CD4-positive, CD25-positive, alpha-beta regulatory T cell (primary cell): ENCODE measurements around the gene CA5B. TPM values are rescaled to one million over a fixed set of nuclear protein-coding genes. Genes with fewer than 3 reads are reported as not detected.
A peak's percentile ranks its signal among the peaks of the same experiment; 100 is the strongest.
"Not testable (repeated sequence)": the region's sequence is repeated elsewhere in the genome, so short reads cannot be mapped to it uniquely, and the experiment has no call there.

ENCODE experiments used
- ATAC-seq, 2 donors: fragments of 150-1000 bp; cut with Tn5 transposase; one replicate each; pipeline ENCODE4 v1.10.0; 2021; ENCODE audit warnings: low read depth in 2 of 2, moderate number of reproducible peaks in 2 of 2, moderate library complexity in 1 of 2
- DNase-seq, 3 donors: peaks; one replicate each; pipeline versions ENCODE4 v3.0.0 to v3.0.0-alpha.2; 2012 to 2022; ENCODE audit warnings: mixed read lengths in 1 of 3
- H3K27ac ChIP-seq: one replicate; pipeline ENCODE4 v1.7.0; 2013; ENCODE audit warnings: mild to moderate bottlenecking, low read length; ENCODE audit not compliant: insufficient read depth, poor library complexity, severe bottlenecking
- H3K27me3 ChIP-seq: one replicate; pipeline ENCODE4 v1.7.0; 2013; ENCODE audit warnings: low read length; ENCODE audit not compliant: control insufficient read depth, insufficient read depth
- H3K36me3 ChIP-seq: one replicate; pipeline ENCODE4 v1.7.0; 2013; ENCODE audit warnings: mild to moderate bottlenecking, low read length, moderate library complexity; ENCODE audit not compliant: control insufficient read depth, insufficient read depth
- H3K4me1 ChIP-seq: 2 replicates; pipeline ENCODE4 v1.7.0; 2013; ENCODE audit warnings: mild to moderate bottlenecking, low read length; ENCODE audit not compliant: insufficient read depth, control insufficient read depth, poor library complexity, severe bottlenecking
- H3K4me3 ChIP-seq: one replicate; pipeline ENCODE4 v1.7.0; 2013; ENCODE audit warnings: low read depth, mild to moderate bottlenecking, low read length, moderate library complexity
- H3K9me3 ChIP-seq, 2 experiments: 1 replicate in 1 of 2; 2 replicates in 1 of 2; pipeline ENCODE4 v1.7.0; 2013; ENCODE audit warnings: low read length in 2 of 2, mild to moderate bottlenecking in 1 of 2, moderate library complexity in 1 of 2; ENCODE audit not compliant: control insufficient read depth in 2 of 2
- H3K27ac Mint-ChIP-seq, 3 donors: one replicate each; pipeline ENCODE4 v1.8.0; 2020 to 2022; ENCODE audit warnings: mild to moderate bottlenecking in 3 of 3, mixed read lengths in 3 of 3, moderate library complexity in 2 of 3
- H3K27me3 Mint-ChIP-seq: one replicate; pipeline ENCODE4 v1.8.0; 2022; ENCODE audit warnings: mild to moderate bottlenecking, mixed read lengths
- H3K36me3 Mint-ChIP-seq: one replicate; pipeline ENCODE4 v1.8.0; 2020; ENCODE audit warnings: mixed read lengths
- H3K4me1 Mint-ChIP-seq, 4 donors: one replicate each; pipeline ENCODE4 v1.8.0; 2020 to 2022; ENCODE audit warnings: mixed read lengths in 4 of 4, mild to moderate bottlenecking in 1 of 4
- H3K4me3 Mint-ChIP-seq, 4 donors: one replicate each; pipeline ENCODE4 v1.8.0; 2020 to 2022; ENCODE audit warnings: mild to moderate bottlenecking in 4 of 4, mixed read lengths in 4 of 4, moderate library complexity in 3 of 4
- H3K9me3 Mint-ChIP-seq, 7 donors: one replicate each; pipeline ENCODE4 v1.8.0; 2020 to 2022; ENCODE audit warnings: mixed read lengths in 7 of 7, mild to moderate bottlenecking in 3 of 7, moderate library complexity in 2 of 7
- polyA plus RNA-seq, 4 donors: library from polyadenylated mRNA; unstranded; fragments of 300-500 nt; fragmentation: Illumina TruSeq; gene quantifications; one replicate each; pipeline ENCODE4 v1.2.3, GENCODE V29; 2021
- total RNA-seq: library from RNA; stranded (reverse); gene quantifications from one replicate; pipeline ENCODE4 v1.2.3, GENCODE V29; 2022

The CA5B gene
- total and polyA plus RNA-seq, 5 donors from 2014 or later = 34.9 to 74.3 (median 52.5) TPM

- H3K4me1 ChIP-seq = no peaks in the 10 kb centered on the region
- H3K9me3 ChIP-seq = no peaks in the 10 kb centered on the region
- Mint-ChIP-seq H3K4me1 (peaks cover 0 to 5% (median 0%) of the 10 kb centered on the region in 4 donors), H3K27ac (peak overlapping the region in 1 of 3 donors; percentile 50), H3K9me3 (no peaks in the 10 kb centered on the region), H3K27me3 (no peaks in the 10 kb centered on the region), H3K36me3 (peaks cover 17% of the 10 kb centered on the region), H3K4me3 (no peak overlapping the region)
- DNase-seq (no peak), ATAC-seq (no peak)
- no peak overlapping the region for H3K4me3 ChIP-seq
- no peaks in the 10 kb centered on the region for H3K36me3 ChIP-seq
- no peak overlapping the region for H3K27ac ChIP-seq
- H3K27me3 ChIP-seq = no peaks in the 10 kb centered on the region
These were observed 19.6 kb upstream of the CA5B start for GRCh38 chrX:15718283-15718970.

- Mint-ChIP-seq H3K27ac (no peak overlapping the region), H3K36me3 (peaks cover 12% of the 10 kb centered on the region), H3K4me3 (no peak overlapping the region), H3K4me1 (peaks cover 0 to 5% (median 0%) of the 10 kb centered on the region in 4 donors), H3K9me3 (no peaks in the 10 kb centered on the region), H3K27me3 (no peaks in the 10 kb centered on the region)
- Histone ChIP-seq H3K9me3 (no peaks in the 10 kb centered on the region), H3K27me3 (no peaks in the 10 kb centered on the region), H3K4me1 (no peaks in the 10 kb centered on the region), H3K36me3 (no peaks in the 10 kb centered on the region), H3K4me3 (no peak overlapping the region), H3K27ac (no peak overlapping the region)
- no peak for DNase-seq
- ATAC-seq = no peak
These were observed 18.6 kb upstream of the CA5B start for GRCh38 chrX:15719324-15719968.

- Histone ChIP-seq H3K4me3 (no peak overlapping the region), H3K27ac (no peak overlapping the region), H3K36me3 (no peaks in the 10 kb centered on the region), H3K9me3 (no peaks in the 10 kb centered on the region), H3K4me1 (no peaks in the 10 kb centered on the region), H3K27me3 (no peaks in the 10 kb centered on the region)
- Mint-ChIP-seq H3K27ac (no peak overlapping the region), H3K9me3 (no peaks in the 10 kb centered on the region), H3K4me1 (peaks cover 0 to 5% (median 0%) of the 10 kb centered on the region in 4 donors), H3K36me3 (peaks cover 4% of the 10 kb centered on the region), H3K4me3 (no peak overlapping the region), H3K27me3 (no peaks in the 10 kb centered on the region)
- ATAC-seq (no peak), DNase-seq (no peak)
These were observed 16.2 kb upstream of the CA5B start for GRCh38 chrX:15721911-15722310.

GRCh38 chrX:15723887-15724517 lies 14.1 kb upstream of the CA5B start:
- no peak overlapping the region for H3K4me3 ChIP-seq
- H3K4me3 Mint-ChIP-seq = no peak overlapping the region
- H3K27ac ChIP-seq = no peak overlapping the region
- H3K36me3 ChIP-seq = no peaks in the 10 kb centered on the region
- DNase-seq (no peak), ATAC-seq (no peak)
- H3K9me3 Mint-ChIP-seq = no peaks in the 10 kb centered on the region
- no peaks in the 10 kb centered on the region for H3K9me3 ChIP-seq
- no peaks in the 10 kb centered on the region for H3K27me3 ChIP-seq
- peaks cover 8% of the 10 kb centered on the region for H3K36me3 Mint-ChIP-seq
- peaks cover 0 to 5% (median 0%) of the 10 kb centered on the region in 4 donors for H3K4me1 Mint-ChIP-seq
- H3K4me1 ChIP-seq = no peaks in the 10 kb centered on the region
- no peak overlapping the region for H3K27ac Mint-ChIP-seq
- no peaks in the 10 kb centered on the region for H3K27me3 Mint-ChIP-seq

- H3K9me3 Mint-ChIP-seq = no peaks in the 10 kb centered on the region
- no peak for ATAC-seq
- no peak for DNase-seq
- peaks cover 0 to 5% (median 0%) of the 10 kb centered on the region in 4 donors for H3K4me1 Mint-ChIP-seq
- H3K27me3 Mint-ChIP-seq = no peaks in the 10 kb centered on the region
- Histone ChIP-seq H3K36me3 (no peaks in the 10 kb centered on the region), H3K27me3 (no peaks in the 10 kb centered on the region), H3K4me1 (no peaks in the 10 kb centered on the region), H3K27ac (no peak overlapping the region), H3K4me3 (no peak overlapping the region), H3K9me3 (no peaks in the 10 kb centered on the region)
- no peak overlapping the region for H3K27ac Mint-ChIP-seq
- H3K4me3 Mint-ChIP-seq = no peak overlapping the region
- H3K36me3 Mint-ChIP-seq = peaks cover 8% of the 10 kb centered on the region
These were observed 13.2 kb upstream of the CA5B start for GRCh38 chrX:15724911-15725310.

GRCh38 chrX:15731368-15731767 lies 6.7 kb upstream of the CA5B start:
- H3K27ac ChIP-seq, H3K27me3 ChIP-seq, H3K9me3 ChIP-seq, H3K27me3 Mint-ChIP-seq, ATAC-seq, H3K4me3 Mint-ChIP-seq, H3K9me3 Mint-ChIP-seq, DNase-seq, H3K36me3 ChIP-seq, H3K27ac Mint-ChIP-seq, H3K4me3 ChIP-seq, H3K4me1 ChIP-seq, H3K4me1 Mint-ChIP-seq: not testable (repeated sequence)
- peaks cover 26% of the 10 kb centered on the region for H3K36me3 Mint-ChIP-seq

GRCh38 chrX:15737190-15737958 lies 696 bp upstream of the CA5B start:
- Mint-ChIP-seq H3K27ac (peak overlapping the region; percentile 92 to 94 (median 92)), H3K36me3 (peaks cover 21% of the 10 kb centered on the region), H3K4me3 (peak overlapping the region; percentile 92 to 97 (median 96)), H3K4me1 (peaks cover 26 to 49% (median 31%) of the 10 kb centered on the region in 4 donors), H3K27me3 (no peaks in the 10 kb centered on the region), H3K9me3 (no peaks in the 10 kb centered on the region)
- no peak for ATAC-seq
- H3K9me3 ChIP-seq = no peaks in the 10 kb centered on the region
- peak overlapping the region; percentile 74 for H3K4me3 ChIP-seq
- H3K27me3 ChIP-seq = no peaks in the 10 kb centered on the region
- peak overlapping the region; percentile 67 for H3K27ac ChIP-seq
- DNase-seq = peak in 2 of 3 donors; percentile 14 to 22
- H3K36me3 ChIP-seq = peaks cover 2% of the 10 kb centered on the region
- H3K4me1 ChIP-seq = peaks cover 26% of the 10 kb centered on the region
